HEK293 (cell line): Measurements from ENCODE around the gene CS.

Experiments used
- CTCF ChIP-seq: fragments of 450-650 bp; formaldehyde crosslinking; IDR thresholded peaks from 2 replicates; pipeline ENCODE4 v1.5.1; 2016; ENCODE audit warnings: missing biosample characterization, missing genetic modification characterization
- KLF8 ChIP-seq: fragments of 450-650 bp; formaldehyde crosslinking; IDR thresholded peaks from 2 replicates; pipeline ENCODE4 v1.5.1; 2016; ENCODE audit warnings: missing biosample characterization, missing genetic modification characterization
- REST ChIP-seq: fragments of 450-650 bp; formaldehyde crosslinking; IDR thresholded peaks from 2 replicates; pipeline ENCODE4 v1.5.1; 2016; ENCODE audit warnings: missing biosample characterization, missing genetic modification characterization
- SP3 ChIP-seq: fragments of 450-650 bp; formaldehyde crosslinking; IDR thresholded peaks from 2 replicates; pipeline ENCODE4 v1.5.1; 2016; ENCODE audit warnings: missing biosample characterization, missing genetic modification characterization
- ZFP37 ChIP-seq: fragments of 450-650 bp; formaldehyde crosslinking; IDR thresholded peaks from 2 replicates; pipeline ENCODE4 v1.5.1; 2016; ENCODE audit warnings: missing biosample characterization, missing genetic modification characterization
- ZNF121 ChIP-seq: fragments of 450-650 bp; formaldehyde crosslinking; IDR thresholded peaks from 2 replicates; pipeline ENCODE4 v1.5.1; 2016; ENCODE audit warnings: missing biosample characterization, missing genetic modification characterization
- ZNF274 ChIP-seq, 2 experiments: fragments of 200-500 bp in 1 of 2; fragments of 450-650 bp in 1 of 2; sonication (Bioruptor generic) in 1 of 2; formaldehyde crosslinking in 1 of 2; IDR thresholded peaks; 2 replicates each; pipeline versions ENCODE4 v1.5.1 to v1.6.1; 2014 to 2016; ENCODE audit warnings: borderline replicate concordance in 1 of 2, inconsistent platforms in 1 of 2, low read length in 1 of 2, missing biosample characterization in 1 of 2, missing genetic modification characterization in 1 of 2
- ZNF670 ChIP-seq: fragments of 450-650 bp; formaldehyde crosslinking; IDR thresholded peaks from 2 replicates; pipeline ENCODE4 v1.5.1; 2016; ENCODE audit warnings: missing biosample characterization, missing genetic modification characterization, low read depth
- ZNF701 ChIP-seq: fragments of 450-650 bp; formaldehyde crosslinking; IDR thresholded peaks from 2 replicates; pipeline ENCODE4 v1.5.1; 2016; ENCODE audit warnings: missing biosample characterization, missing genetic modification characterization
- ZNF792 ChIP-seq: fragments of 450-650 bp; formaldehyde crosslinking; IDR thresholded peaks from 2 replicates; pipeline ENCODE4 v1.5.1; 2016; ENCODE audit warnings: missing biosample characterization, missing genetic modification characterization
- ZXDB ChIP-seq: fragments of 450-650 bp; formaldehyde crosslinking; IDR thresholded peaks from 2 replicates; pipeline ENCODE4 v1.5.1; 2016; ENCODE audit warnings: missing biosample characterization, missing genetic modification characterization
- TF ChIP-seq, protein P1 (sequence below): fragments of 450-650 bp; formaldehyde crosslinking; IDR thresholded peaks from 2 replicates; pipeline ENCODE4 v1.5.1; 2017; ENCODE audit warnings: missing biosample characterization, mild to moderate bottlenecking, missing genetic modification characterization, moderate library complexity

DNA sequence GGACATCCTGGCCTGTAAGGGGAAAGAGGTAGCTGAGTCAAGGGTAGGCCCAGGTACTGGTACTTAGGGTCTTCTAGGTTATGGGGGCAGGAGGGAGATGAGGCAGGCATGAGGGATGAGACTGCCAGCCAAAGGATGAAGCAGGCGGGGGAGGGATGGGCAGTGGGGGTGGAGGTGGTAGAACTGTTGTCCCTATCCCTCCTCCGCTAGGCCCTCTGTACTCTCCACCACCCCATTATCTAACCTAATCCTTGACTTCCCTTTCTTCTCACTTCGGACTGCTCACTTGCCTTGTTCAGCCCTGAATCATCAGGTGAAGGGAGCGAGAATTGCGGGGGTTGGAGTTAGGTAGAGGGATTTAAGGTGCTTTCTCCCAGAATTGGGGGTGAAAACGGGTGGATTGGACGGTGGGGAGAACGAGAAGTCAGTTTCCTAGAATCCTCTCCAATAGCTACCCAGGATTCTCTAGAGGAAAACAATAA lies 33.1 kb upstream of the CS start:
- TF ChIP-seq REST (tag by site-specific recombination) = no peak
- TF ChIP-seq KLF8 (tag by site-specific recombination) = no peak
- TF ChIP-seq CTCF (tag by site-specific recombination) = no peak
- TF ChIP-seq ZNF792 (tag by site-specific recombination) = no peak
- no peak for TF ChIP-seq ZNF121
- TF ChIP-seq, protein P1, sequence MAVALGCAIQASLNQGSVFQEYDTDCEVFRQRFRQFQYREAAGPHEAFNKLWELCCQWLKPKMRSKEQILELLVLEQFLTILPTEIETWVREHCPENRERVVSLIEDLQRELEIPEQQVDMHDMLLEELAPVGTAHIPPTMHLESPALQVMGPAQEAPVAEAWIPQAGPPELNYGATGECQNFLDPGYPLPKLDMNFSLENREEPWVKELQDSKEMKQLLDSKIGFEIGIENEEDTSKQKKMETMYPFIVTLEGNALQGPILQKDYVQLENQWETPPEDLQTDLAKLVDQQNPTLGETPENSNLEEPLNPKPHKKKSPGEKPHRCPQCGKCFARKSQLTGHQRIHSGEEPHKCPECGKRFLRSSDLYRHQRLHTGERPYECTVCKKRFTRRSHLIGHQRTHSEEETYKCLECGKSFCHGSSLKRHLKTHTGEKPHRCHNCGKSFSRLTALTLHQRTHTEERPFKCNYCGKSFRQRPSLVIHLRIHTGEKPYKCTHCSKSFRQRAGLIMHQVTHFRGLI (tag by site-specific recombination) = no peak
- no peak for TF ChIP-seq ZNF701 (tag by site-specific recombination)
- no peak for TF ChIP-seq SP3 (tag by site-specific recombination)
- TF ChIP-seq ZNF274 (IDR thresholded peaks at IDR 0.05; ENCODE audit: low read length) = no peak
- TF ChIP-seq ZNF274 (tag by site-specific recombination; IDR thresholded peaks at IDR 0.05; ENCODE audit: borderline replicate concordance) = no peak
- no peak for TF ChIP-seq ZFP37 (tag by site-specific recombination)
- TF ChIP-seq ZNF670 (tag by site-specific recombination) = no peak
- TF ChIP-seq ZXDB (tag by site-specific recombination) = no peak
